Keratinocyte (primary cell): Measurements from ENCODE around the gene IL7R. TPM values are rescaled to one million over a fixed set of nuclear protein-coding genes. Genes with fewer than 3 reads are reported as not detected.

Experiments
- DNase-seq: peaks from one replicate; pipeline ENCODE4 v3.0.0-alpha.2; 2011; ENCODE audit warnings: low read depth, missing footprints, low spot score
- FAIRE-seq: peaks from 2 replicates; lab custom pipeline; 2011; peaks lifted over from hg19 to GRCh38; lab: Jason Lieb, UNC
- H2AFZ ChIP-seq: 2 replicates; pipeline ENCODE4 v1.6.0; 2012; ENCODE audit warnings: low read length, control low read depth, inconsistent platforms; ENCODE audit not compliant: control insufficient read depth
- H3K27ac ChIP-seq: 2 replicates; pipeline ENCODE4 v1.5.1; 2011; ENCODE audit warnings: low read length; ENCODE audit not compliant: control insufficient read depth, insufficient read depth
- H3K27me3 ChIP-seq: 3 replicates; pipeline ENCODE4 v1.6.0; 2011; ENCODE audit warnings: low read length; ENCODE audit not compliant: control insufficient read depth, insufficient read depth; ENCODE audit errors: extremely low read depth
- H3K36me3 ChIP-seq, 2 experiments: 2 replicates in 1 of 2; 3 replicates in 1 of 2; pipeline ENCODE4 v1.5.1; 2011; ENCODE audit warnings: low read length in 2 of 2, mild to moderate bottlenecking in 1 of 2; ENCODE audit not compliant: control insufficient read depth in 2 of 2, insufficient read depth in 2 of 2; ENCODE audit errors: extremely low read depth in 1 of 2
- H3K4me1 ChIP-seq: 3 replicates; pipeline ENCODE4 v1.5.1; 2011; ENCODE audit warnings: low read length; ENCODE audit not compliant: control insufficient read depth, insufficient read depth; ENCODE audit errors: extremely low read depth
- H3K4me2 ChIP-seq: 3 replicates; pipeline ENCODE4 v1.6.0; 2011; ENCODE audit warnings: low read depth, low read length; ENCODE audit not compliant: control insufficient read depth, insufficient read depth; ENCODE audit errors: extremely low read depth
- H3K4me3 ChIP-seq, 3 experiments: fragments of 200-600 bp in 1 of 3; sonication (generic) in 1 of 3; 2 replicates in 2 of 3; 3 replicates in 1 of 3; pipeline ENCODE4 v1.5.1; 2011 to 2016; ENCODE audit warnings: low read length in 3 of 3, mild to moderate bottlenecking in 3 of 3, control low read depth in 2 of 3, inconsistent platforms in 1 of 3, low read depth in 1 of 3, mixed read lengths in 1 of 3, mixed run types in 1 of 3, moderate library complexity in 1 of 3; ENCODE audit not compliant: control insufficient read depth in 2 of 3, insufficient read depth in 2 of 3; ENCODE audit errors: extremely low read depth in 1 of 3
- H3K79me2 ChIP-seq: 2 replicates; pipeline ENCODE4 v1.6.0; 2012; ENCODE audit warnings: low read length; ENCODE audit not compliant: control insufficient read depth, insufficient read depth
- H3K9ac ChIP-seq: 3 replicates; pipeline ENCODE4 v1.6.0; 2011; ENCODE audit warnings: low read length; ENCODE audit not compliant: control insufficient read depth, insufficient read depth; ENCODE audit errors: extremely low read depth
- H3K9me1 ChIP-seq: 3 replicates; pipeline ENCODE4 v1.6.0; 2011; ENCODE audit warnings: low read length; ENCODE audit not compliant: control insufficient read depth, insufficient read depth; ENCODE audit errors: extremely low read depth
- H3K9me3 ChIP-seq: 2 replicates; pipeline ENCODE4 v1.5.1; 2012; ENCODE audit warnings: low read depth, low read length; ENCODE audit not compliant: control insufficient read depth
- H4K20me1 ChIP-seq: 3 replicates; pipeline ENCODE4 v1.6.0; 2011; ENCODE audit warnings: low read length; ENCODE audit not compliant: control insufficient read depth, insufficient read depth; ENCODE audit errors: extremely low read depth
- CTCF ChIP-seq, 3 experiments: IDR thresholded peaks in 1 of 3; conservative IDR thresholded peaks in 1 of 3; optimal IDR thresholded peaks in 1 of 3; 2 replicates in 2 of 3; 3 replicates in 1 of 3; pipeline versions ENCODE3 to v1.5.1; 2011; ENCODE audit warnings: low read length in 3 of 3, mild to moderate bottlenecking in 3 of 3, moderate library complexity in 2 of 3, control low read depth in 1 of 3, inconsistent platforms in 1 of 3; ENCODE audit not compliant: insufficient read depth in 2 of 3; ENCODE audit errors: extremely low read depth in 1 of 3
- EZH2 ChIP-seq: IDR thresholded peaks from one replicate; pipeline ENCODE4 v1.6.1; 2012; ENCODE audit warnings: inconsistent platforms, mild to moderate bottlenecking, low read length, moderate library complexity
- dilution Hi-C: fragments of 300-500 bp; cut with MboI; formaldehyde crosslinking; loops from one replicate; pipeline ENCODE4 v1.7.0; 2020; ENCODE audit warnings: low sequenced_read_pairs; ENCODE audit not compliant: extremely low pct_ligation_motif_present
- polyA plus RNA-seq, 5 experiments: library from polyadenylated mRNA; depleted of rRNA in 3 of 5; stranded (reverse) in 3 of 5; stranded (forward) in 1 of 5; unstranded in 1 of 5; fragments of >200 nt; gene quantifications; 1 replicate in 1 of 5; 2 replicates in 3 of 5; 3 replicates in 1 of 5; pipeline versions ENCODE4 v1.2.1 to v1.2.3, GENCODE V29; 2011 to 2012; ENCODE audit warnings: missing spikeins in 2 of 5, low read depth in 1 of 5, low replicate concordance in 1 of 5

The IL7R gene
- polyA plus RNA-seq, 1 donor (not counting 4 experiments of a cell fraction or from before 2014, with no cell fraction given): 4.7 TPM

DNA sequence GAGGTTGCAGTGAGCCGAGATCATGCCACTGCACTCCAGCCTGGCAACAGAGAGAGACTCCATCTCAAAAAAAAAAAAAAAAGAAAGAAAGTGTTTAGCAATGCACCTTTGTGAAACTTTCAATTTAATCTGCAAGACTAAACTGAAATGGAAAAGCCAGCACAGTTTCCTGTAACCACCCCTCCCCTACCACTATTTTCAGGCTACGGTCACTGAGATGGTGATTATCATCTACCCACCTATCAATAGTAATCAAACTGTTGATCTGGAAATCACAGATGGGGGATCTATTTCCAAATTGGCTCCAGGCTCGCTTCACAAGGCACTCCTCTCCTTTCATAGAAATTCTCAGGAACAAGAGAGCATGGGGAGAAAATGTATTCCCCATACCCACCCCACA, 30.6 kb upstream of the IL7R start:
- FAIRE-seq (no peak), DNase-seq (no peak)
- no peak overlapping the region for H3K27ac ChIP-seq
- dilution Hi-C loops: no loop called here
- no peaks in the 10 kb centered on the region for H3K9me1 ChIP-seq
- TF ChIP-seq EZH2 (no peak), CTCF (optimal IDR thresholded peaks at IDR 0.05 in 1 of 3, IDR thresholded peaks at IDR 0.05 in 1 of 3, conservative IDR thresholded peaks at IDR 0.05 in 1 of 3; ENCODE audit: extremely low read depth in 1 of 3, insufficient read depth in 2 of 3, low read length in 3 of 3) (no peak)
- H3K9ac ChIP-seq: no peak overlapping the region
- no peaks in the 10 kb centered on the region for H3K4me1 ChIP-seq
- H3K4me2 ChIP-seq: no peak overlapping the region
- no peaks in the 10 kb centered on the region for H4K20me1 ChIP-seq
- no peaks in the 10 kb centered on the region for H3K79me2 ChIP-seq
- H3K4me3 ChIP-seq: no peak overlapping the region
- H3K9me3 ChIP-seq: no peaks in the 10 kb centered on the region
- no peaks in the 10 kb centered on the region for H3K27me3 ChIP-seq
- H2AFZ ChIP-seq: no peak overlapping the region
- H3K36me3 ChIP-seq: no peaks in the 10 kb centered on the region

DNA sequence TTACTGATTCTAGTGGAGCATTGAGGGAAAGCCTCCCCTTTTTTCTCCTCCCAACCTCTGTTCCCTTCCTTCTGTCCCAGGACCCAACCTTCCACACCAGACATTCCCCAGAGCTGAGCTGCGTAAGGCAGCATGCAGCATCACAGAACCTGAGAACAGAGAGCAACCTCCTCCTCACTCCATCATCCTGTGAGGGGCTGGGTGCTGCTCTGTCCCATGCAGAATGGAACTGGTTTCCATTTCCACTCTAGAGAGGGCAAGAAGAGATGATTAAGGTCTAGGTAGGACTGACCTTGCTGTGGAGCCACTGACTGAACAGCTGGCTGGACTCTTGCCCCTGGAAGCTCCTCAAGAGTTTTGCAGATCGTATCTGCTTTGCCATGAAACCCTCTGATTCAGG, 30.1 kb upstream of the IL7R start:
- Histone ChIP-seq H3K27ac (no peak overlapping the region), H3K4me1 (no peaks in the 10 kb centered on the region), H3K9ac (no peak overlapping the region), H3K9me3 (no peaks in the 10 kb centered on the region), H4K20me1 (no peaks in the 10 kb centered on the region), H3K79me2 (no peaks in the 10 kb centered on the region), H2AFZ (no peak overlapping the region), H3K4me3 (no peak overlapping the region), H3K36me3 (no peaks in the 10 kb centered on the region), H3K27me3 (no peaks in the 10 kb centered on the region), H3K9me1 (no peaks in the 10 kb centered on the region), H3K4me2 (no peak overlapping the region)
- TF ChIP-seq CTCF (optimal IDR thresholded peaks at IDR 0.05 in 1 of 3, IDR thresholded peaks at IDR 0.05 in 1 of 3, conservative IDR thresholded peaks at IDR 0.05 in 1 of 3; ENCODE audit: extremely low read depth in 1 of 3, insufficient read depth in 2 of 3, low read length in 3 of 3): no peak
- TF ChIP-seq EZH2: no peak
- DNase-seq (no peak), FAIRE-seq (no peak)
- dilution Hi-C loops: no loop called here
